Measurements from ENCODE around the gene FXYD6. TPM values are rescaled to one million over a fixed set of nuclear protein-coding genes. Genes with fewer than 3 reads are reported as not detected.

Gene FXYD6
- total and polyA plus RNA-seq, 3 donors from 2014 or later = 186 to 439 (median 191) TPM

DNA sequence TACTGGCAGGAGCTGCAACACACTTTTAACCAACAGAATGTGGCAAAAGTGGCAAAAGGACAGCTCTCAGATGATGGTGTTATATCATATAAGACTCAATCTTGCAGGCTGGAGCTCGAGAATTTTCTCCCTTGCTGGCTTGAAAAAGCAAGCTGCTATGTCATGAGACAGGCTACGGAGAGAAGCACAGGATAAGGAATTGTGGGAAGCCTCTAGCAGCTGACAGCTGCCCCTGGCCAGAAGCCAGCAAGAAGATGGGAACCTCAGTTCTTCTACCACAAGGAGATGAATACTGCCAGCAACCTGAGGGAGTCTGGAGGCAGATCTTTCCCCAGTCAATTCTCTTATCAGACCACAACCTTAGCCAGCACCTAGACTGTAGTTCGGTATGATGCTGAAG lies 24.6 kb downstream of the FXYD6 start:
- Histone ChIP-seq H3K4me3 (no peak overlapping the region), H3K36me3 (ENCODE audit: low read depth, missing control alignments) (no peaks in the 10 kb centered on the region), H3K27ac (peak overlapping the region; percentile 42 to 76), H3K4me1 (peaks cover 44% of the 10 kb centered on the region), H3K27me3 (no peaks in the 10 kb centered on the region), H3K9me3 (no peaks in the 10 kb centered on the region)
- no peak for TF ChIP-seq POLR2A (IDR thresholded peaks at IDR 0.05)
- TF ChIP-seq, protein P1, sequence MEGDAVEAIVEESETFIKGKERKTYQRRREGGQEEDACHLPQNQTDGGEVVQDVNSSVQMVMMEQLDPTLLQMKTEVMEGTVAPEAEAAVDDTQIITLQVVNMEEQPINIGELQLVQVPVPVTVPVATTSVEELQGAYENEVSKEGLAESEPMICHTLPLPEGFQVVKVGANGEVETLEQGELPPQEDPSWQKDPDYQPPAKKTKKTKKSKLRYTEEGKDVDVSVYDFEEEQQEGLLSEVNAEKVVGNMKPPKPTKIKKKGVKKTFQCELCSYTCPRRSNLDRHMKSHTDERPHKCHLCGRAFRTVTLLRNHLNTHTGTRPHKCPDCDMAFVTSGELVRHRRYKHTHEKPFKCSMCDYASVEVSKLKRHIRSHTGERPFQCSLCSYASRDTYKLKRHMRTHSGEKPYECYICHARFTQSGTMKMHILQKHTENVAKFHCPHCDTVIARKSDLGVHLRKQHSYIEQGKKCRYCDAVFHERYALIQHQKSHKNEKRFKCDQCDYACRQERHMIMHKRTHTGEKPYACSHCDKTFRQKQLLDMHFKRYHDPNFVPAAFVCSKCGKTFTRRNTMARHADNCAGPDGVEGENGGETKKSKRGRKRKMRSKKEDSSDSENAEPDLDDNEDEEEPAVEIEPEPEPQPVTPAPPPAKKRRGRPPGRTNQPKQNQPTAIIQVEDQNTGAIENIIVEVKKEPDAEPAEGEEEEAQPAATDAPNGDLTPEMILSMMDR (IDR thresholded peaks at IDR 0.05) = no peak
- intact Hi-C loops (cut with DNase I; ENCODE audit: low total_unique reads) = no loop called here
- DNase-seq = peak; percentile 48
- WGBS, 2 donors = 25 to 60% methylated on average over 3 of the region's 3 CpGs

DNA sequence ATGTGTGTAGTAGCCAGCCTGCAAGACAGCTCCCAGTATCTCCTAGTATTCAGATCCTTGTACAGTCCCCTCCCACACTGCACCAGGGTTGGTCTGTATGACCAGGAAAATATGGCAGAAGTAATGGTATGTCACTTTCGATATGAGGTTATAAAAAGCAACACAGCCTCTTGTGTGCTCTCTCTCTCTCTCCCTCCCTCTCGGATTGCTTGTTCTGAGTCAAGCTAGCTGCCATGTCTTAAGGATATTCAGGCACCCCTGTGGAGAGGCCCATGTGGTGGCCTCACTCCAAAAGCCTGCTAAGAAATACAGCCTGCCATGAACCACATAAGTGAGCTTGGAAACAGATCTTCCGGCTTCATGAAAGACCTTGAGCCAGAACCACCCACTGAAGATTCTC lies 25.4 kb downstream of the FXYD6 start:
- 41 to 46% methylated on average over 3 of the region's 3 CpGs for WGBS, 2 donors
- no peak for TF ChIP-seq POLR2A (IDR thresholded peaks at IDR 0.05)
- TF ChIP-seq, protein P1 (IDR thresholded peaks at IDR 0.05) = no peak
- Histone ChIP-seq H3K27ac (peak overlapping the region; percentile 42 to 76), H3K4me1 (peaks cover 38% of the 10 kb centered on the region), H3K4me3 (no peak overlapping the region), H3K36me3 (ENCODE audit: low read depth, missing control alignments) (no peaks in the 10 kb centered on the region), H3K27me3 (no peaks in the 10 kb centered on the region), H3K9me3 (no peaks in the 10 kb centered on the region)
- intact Hi-C loops (cut with DNase I; ENCODE audit: low total_unique reads) = no loop called here
- DNase-seq = peak; percentile 30

GRCh38 chr11:117849781-117850414 lies 26.6 kb downstream of the FXYD6 start:
- H3K27ac ChIP-seq = peak overlapping the region; percentile 10 to 23
- no peak for DNase-seq
- intact Hi-C loops (cut with DNase I; ENCODE audit: low total_unique reads) = no loop called here
- 63 to 66% methylated on average over 6 of the region's 6 CpGs for WGBS, 2 donors
- H3K36me3 ChIP-seq (ENCODE audit: low read depth, missing control alignments) = no peaks in the 10 kb centered on the region
- TF ChIP-seq POLR2A (IDR thresholded peaks at IDR 0.05) = no peak
- TF ChIP-seq, protein P1 (IDR thresholded peaks at IDR 0.05) = no peak
- H3K4me3 ChIP-seq = no peak overlapping the region
- H3K4me1 ChIP-seq = peaks cover 27% of the 10 kb centered on the region
- H3K27me3 ChIP-seq = no peaks in the 10 kb centered on the region
- no peaks in the 10 kb centered on the region for H3K9me3 ChIP-seq

- Histone ChIP-seq H3K4me1 (peaks cover 10% of the 10 kb centered on the region), H3K27ac (no peak overlapping the region), H3K36me3 (ENCODE audit: low read depth, missing control alignments) (no peaks in the 10 kb centered on the region), H3K4me3 (no peak overlapping the region), H3K9me3 (no peaks in the 10 kb centered on the region), H3K27me3 (no peaks in the 10 kb centered on the region)
- intact Hi-C loops (cut with DNase I; ENCODE audit: low total_unique reads) = loop anchor here (5.0 kb wide), 1 partner anchor 103 kb away; no protein-coding TSS in a partner anchor
- WGBS, 2 donors = 20 to 30% methylated on average over 7 to 9 of the region's 9 CpGs
- peak; percentile 93 for DNase-seq
- TF ChIP-seq, protein P1 (IDR thresholded peaks at IDR 0.05) = peak; percentile 96 to 100 (median 98)
- no peak for TF ChIP-seq POLR2A (IDR thresholded peaks at IDR 0.05)
Observed at GRCh38 chr11:117843666-117844484, 32.6 kb downstream of the FXYD6 start.

Data from testis (tissue), 3 donors.